Raji (cell line): Measurements from ENCODE around the gene NCKAP5L.

Experiments
- POLR2A ChIP-seq: IDR thresholded peaks from 2 replicates; pipeline ENCODE4 v1.6.1; 2011; ENCODE audit warnings: low read depth, low read length, control low read depth; ENCODE audit not compliant: insufficient read depth

Gene NCKAP5L

GRCh38 chr12:49828133-49829091 lies at the start of gene NCKAP5L:
Gene NCKAP5L, minus strand, starts transcription at chr12:49828413. Its CDS starts 24,369 bp downstream, at chr12:49804044.
- TF ChIP-seq POLR2A = peak; percentile 53

- TF ChIP-seq POLR2A = no peak
Measured at GRCh38 chr12:49877066-49877465, 48.9 kb upstream of the NCKAP5L start.

- TF ChIP-seq POLR2A = no peak
Measured at GRCh38 chr12:49876070-49876469, 47.9 kb upstream of the NCKAP5L start.

DNA sequence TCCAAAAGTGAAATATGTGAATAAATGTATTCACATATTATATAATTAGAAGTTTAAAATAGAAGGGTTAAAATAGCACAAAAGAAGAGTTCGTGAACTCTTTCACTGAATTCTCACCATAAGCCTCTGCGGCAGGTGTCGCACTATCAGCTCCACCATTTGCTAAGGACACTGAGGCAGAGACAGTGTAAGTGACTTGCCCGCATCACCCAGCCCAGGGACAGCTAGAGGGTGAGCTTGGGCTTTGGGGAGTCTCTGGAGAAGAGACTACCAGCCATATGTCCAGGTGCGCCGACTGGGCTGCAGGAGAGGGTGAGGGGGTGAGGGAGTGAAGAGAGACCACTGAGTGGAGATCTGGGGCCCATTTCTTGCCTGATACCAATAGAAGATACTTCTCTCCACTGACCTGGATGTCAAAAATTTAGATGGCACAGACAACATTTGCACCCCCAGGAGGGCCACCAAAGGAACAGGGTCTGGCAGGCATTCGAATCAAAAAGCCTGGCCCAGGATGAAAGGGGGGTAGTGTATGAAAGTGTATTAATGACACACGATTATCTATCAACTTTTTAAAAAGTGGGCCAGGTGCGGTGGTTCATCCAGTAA lies 47.0 kb upstream of the NCKAP5L start:
- no peak for TF ChIP-seq POLR2A

DNA sequence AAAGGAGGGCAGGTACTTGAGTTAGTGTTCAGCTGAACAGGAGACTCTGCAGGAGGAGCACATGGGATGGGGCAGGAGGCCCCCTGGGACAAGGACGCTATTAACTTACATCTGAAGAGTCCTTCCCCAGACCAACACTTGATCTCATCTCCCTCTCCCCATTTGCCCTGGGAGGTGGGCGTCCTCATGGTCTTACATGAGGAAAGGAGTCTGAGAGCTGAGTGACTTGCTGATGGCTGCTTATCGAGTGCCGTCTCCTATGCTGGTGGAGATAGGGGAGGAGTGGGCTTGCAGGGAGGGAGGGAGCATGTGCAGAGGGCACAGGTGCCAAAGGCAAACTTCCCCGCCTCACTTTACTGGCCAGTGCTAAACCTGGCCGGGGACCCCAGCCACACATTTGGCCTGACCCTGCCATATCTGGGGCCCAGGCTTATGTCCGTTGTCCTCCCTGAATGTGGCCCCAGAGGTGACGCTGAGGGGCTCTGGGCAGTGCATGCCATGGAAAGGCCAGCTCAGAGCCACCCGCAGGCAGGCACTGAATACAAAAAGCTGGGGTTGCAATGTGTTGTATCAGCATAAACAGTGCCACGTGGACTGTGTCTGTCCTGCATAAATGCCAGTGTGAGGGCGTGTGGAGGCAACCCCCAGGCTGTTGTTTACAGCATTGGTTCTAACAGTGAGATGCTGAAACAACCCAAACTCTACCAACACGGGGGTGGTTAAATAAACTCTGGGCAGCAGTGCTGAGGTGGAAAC lies 46.1 kb upstream of the NCKAP5L start:
- no peak for TF ChIP-seq POLR2A

- TF ChIP-seq POLR2A = no peak
Measured at GRCh38 chr12:49873361-49873934, 45.2 kb upstream of the NCKAP5L start.

DNA sequence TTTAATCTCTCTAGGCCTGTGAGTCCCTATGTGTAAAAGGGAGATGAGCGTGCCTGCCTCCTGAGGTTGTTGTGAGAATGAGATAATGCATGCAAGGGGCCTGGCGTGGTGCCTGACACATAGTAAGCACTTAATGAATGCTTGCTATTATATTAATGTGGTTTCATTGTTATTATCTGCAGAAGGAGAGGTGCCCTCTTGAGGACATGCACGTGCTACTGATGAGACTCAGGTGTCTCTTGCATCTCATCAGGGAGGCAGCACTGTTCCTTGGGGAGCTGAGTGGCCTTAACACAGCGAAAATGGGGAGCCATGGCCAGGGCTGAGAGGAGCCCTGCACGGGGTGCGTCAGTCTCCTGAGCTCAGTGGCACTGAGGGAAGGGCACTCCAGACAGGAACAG lies 44.6 kb upstream of the NCKAP5L start:
- TF ChIP-seq POLR2A = no peak

GRCh38 chr12:49872381-49872780 lies 44.2 kb upstream of the NCKAP5L start:
- no peak for TF ChIP-seq POLR2A

GRCh38 chr12:49871263-49871561 lies 43.0 kb upstream of the NCKAP5L start:
- no peak for TF ChIP-seq POLR2A

- TF ChIP-seq POLR2A = no peak
Measured at GRCh38 chr12:49870501-49871262, 42.5 kb upstream of the NCKAP5L start.

GRCh38 chr12:49869816-49870500 lies 41.7 kb upstream of the NCKAP5L start:
- TF ChIP-seq POLR2A = no peak

- no peak for TF ChIP-seq POLR2A
Measured at GRCh38 chr12:49868952-49869815, 41.0 kb upstream of the NCKAP5L start.

- no peak for TF ChIP-seq POLR2A
Measured at GRCh38 chr12:49868449-49868848, 40.2 kb upstream of the NCKAP5L start.
